Measurements from ENCODE around the gene AP2B1.

The AP2B1 gene

GRCh38 chr17:35665662-35666061 lies 78.5 kb downstream of the AP2B1 start:
- Histone ChIP-seq H3K4me3 (ENCODE audit: insufficient read depth in 1 of 2, low read depth in 1 of 2, low read length in 2 of 2) (no peak overlapping the region), H3K9ac (ENCODE audit: low read length) (no peak overlapping the region), H2AFZ (ENCODE audit: low read depth, low read length) (no peak overlapping the region), H2BK5ac (ENCODE audit: low read depth, low read length, poor library complexity, severe bottlenecking) (no peak overlapping the region), H3K14ac (ENCODE audit: low read length in 2 of 2) (no peak overlapping the region), H2BK12ac (ENCODE audit: low read length in 2 of 2) (no peak overlapping the region), H3K23ac (ENCODE audit: low read length in 2 of 2) (no peak overlapping the region), H3K27ac (ENCODE audit: low read length, poor library complexity, severe bottlenecking) (no peak overlapping the region), H3K4ac (ENCODE audit: low read depth in 1 of 2, low read length in 2 of 2) (no peak overlapping the region), H3K4me2 (ENCODE audit: low read length, poor library complexity, severe bottlenecking) (no peak overlapping the region), H2BK15ac (ENCODE audit: low read depth, poor library complexity, severe bottlenecking) (no peak overlapping the region), H3K27me3 (ENCODE audit: control insufficient read depth in 1 of 2, insufficient read depth in 1 of 2, low read length in 2 of 2) (no peaks in the 10 kb centered on the region), H2BK120ac (ENCODE audit: low read depth, low read length) (no peak overlapping the region), H3K9me3 (ENCODE audit: control insufficient read depth, low read length) (no peaks in the 10 kb centered on the region), H2AK5ac (ENCODE audit: low read length, severe bottlenecking) (no peak overlapping the region), H3K36me3 (ENCODE audit: control insufficient read depth in 1 of 2, insufficient read depth in 2 of 2, low read depth in 1 of 2, low read length in 2 of 2) (peaks cover 4 to 58% of the 10 kb centered on the region in 2 experiments), H3K18ac (ENCODE audit: low read depth in 1 of 2, low read length in 2 of 2) (no peak overlapping the region), H4K91ac (ENCODE audit: low read length) (no peak overlapping the region), H4K8ac (ENCODE audit: low read length) (no peak overlapping the region), H3K4me1 (ENCODE audit: control insufficient read depth, insufficient read depth, low read depth, low read length) (no peaks in the 10 kb centered on the region), H3K79me1 (replicated peaks; ENCODE audit: low read length, poor library complexity, severe bottlenecking) (peaks cover 21% of the 10 kb centered on the region)
- whole genome bisulfite sequencing, result 100% methylated on average over 1 of the region's 2 CpGs
- DNase-seq, result no peak

DNA sequence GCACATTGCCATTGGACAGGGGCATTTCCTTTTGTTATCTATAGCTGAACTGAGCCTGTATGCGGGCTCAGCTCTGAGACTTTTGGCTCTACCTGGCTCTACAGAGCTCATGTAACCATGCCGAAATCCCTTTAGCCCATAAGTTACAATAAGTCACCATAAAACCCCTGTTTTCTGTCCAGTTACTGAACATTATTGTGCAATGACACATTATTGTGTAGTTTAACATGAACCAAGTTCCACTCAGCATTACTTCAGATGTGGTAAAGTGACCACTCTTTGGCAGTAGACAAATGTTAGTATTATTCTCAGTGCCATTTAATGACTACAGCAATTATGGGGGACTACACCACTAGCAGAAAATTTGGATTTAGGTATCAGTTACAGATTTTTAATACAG lies 78.9 kb downstream of the AP2B1 start:
- no peak overlapping the region for H3K14ac ChIP-seq (ENCODE audit: low read length in 2 of 2)
- H2AK5ac ChIP-seq (ENCODE audit: low read length, severe bottlenecking), result no peak overlapping the region
- no peak overlapping the region for H2BK5ac ChIP-seq (ENCODE audit: low read depth, low read length, poor library complexity, severe bottlenecking)
- H3K4me2 ChIP-seq (ENCODE audit: low read length, poor library complexity, severe bottlenecking), result no peak overlapping the region
- H2BK120ac ChIP-seq (ENCODE audit: low read depth, low read length), result no peak overlapping the region
- no peak overlapping the region for H3K18ac ChIP-seq (ENCODE audit: low read depth in 1 of 2, low read length in 2 of 2)
- H2BK15ac ChIP-seq (ENCODE audit: low read depth, poor library complexity, severe bottlenecking), result no peak overlapping the region
- H4K8ac ChIP-seq (ENCODE audit: low read length), result no peak overlapping the region
- no peak overlapping the region for H3K27ac ChIP-seq (ENCODE audit: low read length, poor library complexity, severe bottlenecking)
- peaks cover 6 to 58% of the 10 kb centered on the region in 2 experiments for H3K36me3 ChIP-seq (ENCODE audit: control insufficient read depth in 1 of 2, insufficient read depth in 2 of 2, low read depth in 1 of 2, low read length in 2 of 2)
- no peak overlapping the region for H4K91ac ChIP-seq (ENCODE audit: low read length)
- H3K4ac ChIP-seq (ENCODE audit: low read depth in 1 of 2, low read length in 2 of 2), result no peak overlapping the region
- 84% methylated on average over 2 of the region's 2 CpGs for WGBS
- no peak overlapping the region for H2BK12ac ChIP-seq (ENCODE audit: low read length in 2 of 2)
- H3K9ac ChIP-seq (ENCODE audit: low read length), result no peak overlapping the region
- DNase-seq, result peak; percentile 18
- H3K9me3 ChIP-seq (ENCODE audit: control insufficient read depth, low read length), result no peaks in the 10 kb centered on the region
- no peak overlapping the region for H3K23ac ChIP-seq (ENCODE audit: low read length in 2 of 2)
- H3K27me3 ChIP-seq (ENCODE audit: control insufficient read depth in 1 of 2, insufficient read depth in 1 of 2, low read length in 2 of 2), result no peaks in the 10 kb centered on the region
- no peak overlapping the region for H2AFZ ChIP-seq (ENCODE audit: low read depth, low read length)
- H3K79me1 ChIP-seq (replicated peaks; ENCODE audit: low read length, poor library complexity, severe bottlenecking), result peaks cover 21% of the 10 kb centered on the region
- H3K4me1 ChIP-seq (ENCODE audit: control insufficient read depth, insufficient read depth, low read depth, low read length), result no peaks in the 10 kb centered on the region
- H3K4me3 ChIP-seq (ENCODE audit: insufficient read depth in 1 of 2, low read depth in 1 of 2, low read length in 2 of 2), result no peak overlapping the region

DNA sequence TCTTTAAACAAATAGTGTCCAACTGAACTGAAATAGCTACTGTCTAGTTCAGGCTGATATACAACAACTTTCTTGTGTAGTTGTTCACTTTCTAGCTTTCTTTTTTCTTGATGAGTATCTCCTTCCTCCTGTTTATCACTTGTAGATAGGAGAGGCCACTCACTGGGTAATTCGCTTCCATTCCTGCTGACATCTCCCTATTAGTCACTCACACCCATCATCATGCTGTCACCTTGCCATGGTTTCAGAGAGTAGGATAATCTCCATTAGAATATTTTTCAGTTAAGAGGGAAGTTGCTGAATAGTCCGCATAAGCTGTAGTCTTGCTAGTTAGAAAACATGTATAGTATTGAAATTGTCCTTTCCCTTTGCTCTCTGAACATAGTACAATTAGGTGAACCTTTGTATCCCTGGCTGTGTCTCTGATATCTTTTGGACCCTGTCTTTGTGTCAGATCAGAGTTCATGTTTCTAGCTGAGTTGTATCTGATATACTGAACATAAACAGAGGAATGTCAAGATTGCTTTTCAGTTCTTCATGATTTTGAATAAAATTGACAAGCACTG lies 79.9 kb downstream of the AP2B1 start:
- Histone ChIP-seq H3K18ac (ENCODE audit: low read depth in 1 of 2, low read length in 2 of 2) (no peak overlapping the region), H2BK12ac (ENCODE audit: low read length in 2 of 2) (no peak overlapping the region)
- 100% methylated on average over 1 of the region's 2 CpGs for WGBS

DNA sequence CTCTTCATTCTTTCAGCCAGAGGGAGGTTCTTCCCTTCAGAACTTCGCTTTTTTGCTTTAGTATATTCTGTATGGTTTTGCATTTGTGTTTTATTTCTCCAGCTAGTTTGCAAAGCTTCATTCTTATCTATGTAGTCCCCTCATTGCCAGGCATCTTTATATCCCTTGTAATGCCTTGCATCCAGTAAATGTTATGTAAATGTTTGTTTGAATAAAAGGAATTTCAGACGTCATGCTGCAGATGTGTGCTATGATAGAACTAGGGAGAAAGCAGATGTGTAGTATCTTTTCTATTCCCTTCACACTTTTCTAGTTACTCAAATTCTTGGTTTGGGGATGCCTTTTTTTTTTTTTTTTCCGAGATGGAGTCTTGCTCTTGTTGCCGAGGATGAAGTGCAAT lies 81.7 kb downstream of the AP2B1 start:
- Histone ChIP-seq H3K9me3 (ENCODE audit: control insufficient read depth, low read length) (no peaks in the 10 kb centered on the region), H3K36me3 (ENCODE audit: control insufficient read depth in 1 of 2, insufficient read depth in 2 of 2, low read depth in 1 of 2, low read length in 2 of 2) (peaks cover 9 to 57% of the 10 kb centered on the region in 2 experiments), H3K4ac (ENCODE audit: low read depth in 1 of 2, low read length in 2 of 2) (no peak overlapping the region), H3K79me1 (replicated peaks; ENCODE audit: low read length, poor library complexity, severe bottlenecking) (peaks cover 17% of the 10 kb centered on the region), H2BK5ac (ENCODE audit: low read depth, low read length, poor library complexity, severe bottlenecking) (no peak overlapping the region), H3K27ac (ENCODE audit: low read length, poor library complexity, severe bottlenecking) (no peak overlapping the region), H3K4me2 (ENCODE audit: low read length, poor library complexity, severe bottlenecking) (no peak overlapping the region), H2BK15ac (ENCODE audit: low read depth, poor library complexity, severe bottlenecking) (no peak overlapping the region), H4K8ac (ENCODE audit: low read length) (no peak overlapping the region), H3K9ac (ENCODE audit: low read length) (no peak overlapping the region), H3K4me1 (ENCODE audit: control insufficient read depth, insufficient read depth, low read depth, low read length) (no peaks in the 10 kb centered on the region), H3K14ac (ENCODE audit: low read length in 2 of 2) (no peak overlapping the region), H2BK120ac (ENCODE audit: low read depth, low read length) (no peak overlapping the region), H3K23ac (ENCODE audit: low read length in 2 of 2) (no peak overlapping the region), H3K18ac (ENCODE audit: low read depth in 1 of 2, low read length in 2 of 2) (no peak overlapping the region), H4K91ac (ENCODE audit: low read length) (no peak overlapping the region), H2AFZ (ENCODE audit: low read depth, low read length) (no peak overlapping the region), H2AK5ac (ENCODE audit: low read length, severe bottlenecking) (no peak overlapping the region), H3K4me3 (ENCODE audit: insufficient read depth in 1 of 2, low read depth in 1 of 2, low read length in 2 of 2) (no peak overlapping the region), H3K27me3 (ENCODE audit: control insufficient read depth in 1 of 2, insufficient read depth in 1 of 2, low read length in 2 of 2) (no peaks in the 10 kb centered on the region), H2BK12ac (ENCODE audit: low read length in 2 of 2) (no peak overlapping the region)
- DNase-seq, result no peak
- 92% methylated on average over 2 of the region's 4 CpGs for WGBS

More for the DNA sequence above, 79.9 kb downstream of the AP2B1 start:
- no peak overlapping the region for H3K27ac ChIP-seq (ENCODE audit: low read length, poor library complexity, severe bottlenecking)
- no peak overlapping the region for H2AFZ ChIP-seq (ENCODE audit: low read depth, low read length)
- H3K36me3 ChIP-seq (ENCODE audit: control insufficient read depth in 1 of 2, insufficient read depth in 2 of 2, low read depth in 1 of 2, low read length in 2 of 2), result peaks cover 9 to 60% of the 10 kb centered on the region in 2 experiments
- H3K9me3 ChIP-seq (ENCODE audit: control insufficient read depth, low read length), result no peaks in the 10 kb centered on the region
- H3K9ac ChIP-seq (ENCODE audit: low read length), result no peak overlapping the region
- peaks cover 21% of the 10 kb centered on the region for H3K79me1 ChIP-seq (replicated peaks; ENCODE audit: low read length, poor library complexity, severe bottlenecking)
- H4K91ac ChIP-seq (ENCODE audit: low read length), result no peak overlapping the region
- H4K8ac ChIP-seq (ENCODE audit: low read length), result no peak overlapping the region
- no peaks in the 10 kb centered on the region for H3K27me3 ChIP-seq (ENCODE audit: control insufficient read depth in 1 of 2, insufficient read depth in 1 of 2, low read length in 2 of 2)
- DNase-seq, result peak; percentile 12
- H2BK120ac ChIP-seq (ENCODE audit: low read depth, low read length), result no peak overlapping the region
- no peak overlapping the region for H3K4me3 ChIP-seq (ENCODE audit: insufficient read depth in 1 of 2, low read depth in 1 of 2, low read length in 2 of 2)
- H2BK5ac ChIP-seq (ENCODE audit: low read depth, low read length, poor library complexity, severe bottlenecking), result no peak overlapping the region
- no peak overlapping the region for H3K14ac ChIP-seq (ENCODE audit: low read length in 2 of 2)
- H2BK15ac ChIP-seq (ENCODE audit: low read depth, poor library complexity, severe bottlenecking), result no peak overlapping the region
- no peak overlapping the region for H3K23ac ChIP-seq (ENCODE audit: low read length in 2 of 2)
- no peak overlapping the region for H3K4ac ChIP-seq (ENCODE audit: low read depth in 1 of 2, low read length in 2 of 2)
- no peak overlapping the region for H3K4me2 ChIP-seq (ENCODE audit: low read length, poor library complexity, severe bottlenecking)
- no peaks in the 10 kb centered on the region for H3K4me1 ChIP-seq (ENCODE audit: control insufficient read depth, insufficient read depth, low read depth, low read length)
- no peak overlapping the region for H2AK5ac ChIP-seq (ENCODE audit: low read length, severe bottlenecking)
